HEK293 (cell line): Measurements from ENCODE around the gene PHYKPL.

ENCODE experiments used
- CTCF ChIA-PET: fragments of 350-600 bp; formaldehyde crosslinking; extraction: SDS; loops from one replicate; lab custom pipeline; 2021; ENCODE audit warnings: antibody characterized with exemption; lab: Yijun Ruan, JAX
- POLR2A ChIA-PET: fragments of 300-600 bp; formaldehyde crosslinking; extraction: SDS; loops from one replicate; lab custom pipeline; 2020; ENCODE audit warnings: antibody characterized with exemption, inconsistent platforms; lab: Yijun Ruan, JAX
- H3K27ac ChIP-seq: fragments of 200-500 bp; sonication (Bioruptor generic); 2 replicates; pipeline ENCODE4 v1.5.1; 2014; ENCODE audit warnings: low read depth, low read length, control low read depth, inconsistent platforms; ENCODE audit errors: extremely low read depth
- H3K36me3 ChIP-seq, 2 experiments: fragments of 200-500 bp in 1 of 2; sonication (Bioruptor generic) in 1 of 2; 1 replicate in 1 of 2; 2 replicates in 1 of 2; pipeline ENCODE4 v1.5.1; 2014 to 2017; ENCODE audit warnings: inconsistent platforms in 2 of 2, low read length in 2 of 2; ENCODE audit not compliant: control insufficient read depth in 2 of 2, insufficient read depth in 1 of 2
- H3K4me1 ChIP-seq: fragments of 200-500 bp; sonication (Bioruptor generic); 2 replicates; pipeline ENCODE4 v1.5.1; 2014; ENCODE audit warnings: mild to moderate bottlenecking, low read length, inconsistent platforms; ENCODE audit not compliant: control insufficient read depth, insufficient read depth
- H3K4me3 ChIP-seq: 2 replicates; pipeline ENCODE4 v1.5.1; 2011; ENCODE audit warnings: low read depth, mild to moderate bottlenecking, control low read depth, low read length, moderate library complexity
- H3K9me3 ChIP-seq: fragments of 200-500 bp; sonication (Bioruptor generic); 2 replicates; pipeline ENCODE4 v1.5.1; 2014; ENCODE audit warnings: low read depth, low read length, inconsistent platforms; ENCODE audit not compliant: control insufficient read depth, insufficient read depth
- GFI1B ChIP-seq: fragments of 450-650 bp; formaldehyde crosslinking; IDR thresholded peaks from 2 replicates; pipeline ENCODE4 v1.5.1; 2016; ENCODE audit warnings: missing biosample characterization, missing genetic modification characterization
- GLI4 ChIP-seq: fragments of 450-650 bp; formaldehyde crosslinking; IDR thresholded peaks from 2 replicates; pipeline ENCODE4 v1.5.1; 2016; ENCODE audit warnings: missing biosample characterization, missing genetic modification characterization
- SP2 ChIP-seq: fragments of 450-650 bp; formaldehyde crosslinking; IDR thresholded peaks from 2 replicates; pipeline ENCODE4 v1.5.1; 2016; ENCODE audit warnings: missing biosample characterization, missing genetic modification characterization
- SP7 ChIP-seq: fragments of 450-650 bp; formaldehyde crosslinking; IDR thresholded peaks from 2 replicates; pipeline ENCODE4 v1.5.1; 2016; ENCODE audit warnings: missing biosample characterization, missing genetic modification characterization
- ZNF211 ChIP-seq: fragments of 450-650 bp; formaldehyde crosslinking; IDR thresholded peaks from 2 replicates; pipeline ENCODE4 v1.5.1; 2016; ENCODE audit warnings: low read depth, missing biosample characterization, missing genetic modification characterization
- ZNF239 ChIP-seq: fragments of 450-650 bp; formaldehyde crosslinking; IDR thresholded peaks from 2 replicates; pipeline ENCODE4 v1.5.1; 2016; ENCODE audit warnings: missing biosample characterization, missing genetic modification characterization
- ZNF48 ChIP-seq: fragments of 450-650 bp; formaldehyde crosslinking; IDR thresholded peaks from 2 replicates; pipeline ENCODE4 v1.5.1; 2016; ENCODE audit warnings: missing biosample characterization, missing genetic modification characterization
- ZNF510 ChIP-seq: fragments of 450-650 bp; formaldehyde crosslinking; IDR thresholded peaks from 2 replicates; pipeline ENCODE4 v1.5.1; 2018; ENCODE audit warnings: mild to moderate bottlenecking, missing genetic modification characterization, missing biosample characterization; ENCODE audit not compliant: insufficient replicate concordance
- ZNF544 ChIP-seq: fragments of 450-650 bp; formaldehyde crosslinking; IDR thresholded peaks from 2 replicates; pipeline ENCODE4 v1.5.0; 2017; ENCODE audit warnings: missing biosample characterization, missing genetic modification characterization
- ZNF549 ChIP-seq: fragments of 450-650 bp; IDR thresholded peaks from 2 replicates; pipeline ENCODE4 v1.5.1; 2018; ENCODE audit warnings: missing biosample characterization, missing genetic modification characterization, mild to moderate bottlenecking, inconsistent platforms, moderate library complexity
- ZNF600 ChIP-seq: fragments of 450-650 bp; formaldehyde crosslinking; IDR thresholded peaks from 2 replicates; pipeline ENCODE4 v1.5.1; 2016; ENCODE audit warnings: missing biosample characterization, missing genetic modification characterization
- ZNF777 ChIP-seq: fragments of 450-650 bp; formaldehyde crosslinking; IDR thresholded peaks from 2 replicates; pipeline ENCODE4 v1.5.1; 2017; ENCODE audit warnings: missing biosample characterization, missing genetic modification characterization, borderline replicate concordance
- ZNF785 ChIP-seq: fragments of 450-650 bp; formaldehyde crosslinking; IDR thresholded peaks from 2 replicates; pipeline ENCODE4 v1.5.1; 2016; ENCODE audit warnings: missing biosample characterization, missing genetic modification characterization
- TF ChIP-seq, protein P1 (sequence below): fragments of 450-650 bp; formaldehyde crosslinking; IDR thresholded peaks from 2 replicates; pipeline ENCODE4 v1.5.1; 2017; ENCODE audit warnings: missing biosample characterization, missing genetic modification characterization
- TF ChIP-seq, protein P2 (sequence below): fragments of 450-650 bp; formaldehyde crosslinking; IDR thresholded peaks from 2 replicates; pipeline ENCODE4 v1.5.1; 2017; ENCODE audit warnings: missing biosample characterization, mild to moderate bottlenecking, missing genetic modification characterization, moderate library complexity
- TF ChIP-seq, protein P3 (sequence below): fragments of 450-650 bp; formaldehyde crosslinking; IDR thresholded peaks from 2 replicates; pipeline ENCODE4 v1.5.1; 2016; ENCODE audit warnings: missing biosample characterization, missing genetic modification characterization
- TF ChIP-seq, protein P4 (sequence below): fragments of 450-650 bp; formaldehyde crosslinking; IDR thresholded peaks from 2 replicates; pipeline ENCODE4 v1.5.1; 2016; ENCODE audit warnings: missing biosample characterization, missing genetic modification characterization
- TF ChIP-seq, protein P5 (sequence below): fragments of 450-650 bp; formaldehyde crosslinking; IDR thresholded peaks from 2 replicates; pipeline ENCODE4 v1.5.1; 2016; ENCODE audit warnings: missing biosample characterization, missing genetic modification characterization

The PHYKPL gene

DNA sequence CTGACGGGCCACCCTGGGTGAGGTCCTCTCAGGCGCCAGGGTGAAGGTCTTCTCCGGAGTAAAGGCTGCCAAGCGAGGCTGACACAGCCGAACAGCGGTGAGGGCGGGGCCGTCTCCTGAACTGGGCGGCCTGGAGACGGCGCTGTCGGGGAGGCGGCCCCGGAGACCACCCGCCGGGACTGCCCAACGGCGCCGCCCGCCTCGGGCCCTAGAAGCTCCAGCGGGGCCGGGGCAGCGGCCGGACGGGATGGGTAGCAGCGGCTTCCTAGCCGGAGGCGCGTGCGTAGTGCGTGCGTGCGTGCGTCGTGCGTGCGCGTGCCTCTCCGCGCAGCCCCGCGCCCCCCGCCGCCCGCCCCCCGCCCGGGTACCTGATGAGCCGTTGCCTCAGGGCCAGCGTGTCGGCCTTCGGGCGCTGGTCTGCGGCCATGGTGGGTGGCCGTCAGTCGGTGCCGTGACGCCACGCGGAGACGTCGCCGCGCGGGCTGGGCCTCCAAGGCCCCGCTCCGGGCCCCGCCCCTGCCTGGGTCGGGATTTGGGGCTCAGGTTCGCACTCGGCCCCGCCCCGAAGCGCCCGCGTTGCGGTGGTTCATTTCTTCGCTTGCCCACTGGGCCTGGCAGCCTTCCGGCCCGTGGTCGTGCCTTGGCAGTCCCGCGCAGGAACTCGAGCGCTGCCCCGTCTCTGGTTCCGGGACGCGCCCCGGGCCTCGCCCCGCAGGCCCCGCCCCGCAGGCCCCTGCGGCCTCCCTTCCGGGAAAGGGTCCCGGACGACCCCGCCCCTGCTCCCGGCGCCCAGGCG, at the start of gene PHYKPL (continued):
- TF ChIP-seq, protein P1, sequence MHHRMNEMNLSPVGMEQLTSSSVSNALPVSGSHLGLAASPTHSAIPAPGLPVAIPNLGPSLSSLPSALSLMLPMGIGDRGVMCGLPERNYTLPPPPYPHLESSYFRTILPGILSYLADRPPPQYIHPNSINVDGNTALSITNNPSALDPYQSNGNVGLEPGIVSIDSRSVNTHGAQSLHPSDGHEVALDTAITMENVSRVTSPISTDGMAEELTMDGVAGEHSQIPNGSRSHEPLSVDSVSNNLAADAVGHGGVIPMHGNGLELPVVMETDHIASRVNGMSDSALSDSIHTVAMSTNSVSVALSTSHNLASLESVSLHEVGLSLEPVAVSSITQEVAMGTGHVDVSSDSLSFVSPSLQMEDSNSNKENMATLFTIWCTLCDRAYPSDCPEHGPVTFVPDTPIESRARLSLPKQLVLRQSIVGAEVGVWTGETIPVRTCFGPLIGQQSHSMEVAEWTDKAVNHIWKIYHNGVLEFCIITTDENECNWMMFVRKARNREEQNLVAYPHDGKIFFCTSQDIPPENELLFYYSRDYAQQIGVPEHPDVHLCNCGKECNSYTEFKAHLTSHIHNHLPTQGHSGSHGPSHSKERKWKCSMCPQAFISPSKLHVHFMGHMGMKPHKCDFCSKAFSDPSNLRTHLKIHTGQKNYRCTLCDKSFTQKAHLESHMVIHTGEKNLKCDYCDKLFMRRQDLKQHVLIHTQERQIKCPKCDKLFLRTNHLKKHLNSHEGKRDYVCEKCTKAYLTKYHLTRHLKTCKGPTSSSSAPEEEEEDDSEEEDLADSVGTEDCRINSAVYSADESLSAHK (tag by site-specific recombination): peak; percentile 81
- no peak for TF ChIP-seq ZNF239 (tag by site-specific recombination)
- no peak for TF ChIP-seq ZNF600 (tag by site-specific recombination)
- no peak for TF ChIP-seq ZNF777
- TF ChIP-seq, protein P2, sequence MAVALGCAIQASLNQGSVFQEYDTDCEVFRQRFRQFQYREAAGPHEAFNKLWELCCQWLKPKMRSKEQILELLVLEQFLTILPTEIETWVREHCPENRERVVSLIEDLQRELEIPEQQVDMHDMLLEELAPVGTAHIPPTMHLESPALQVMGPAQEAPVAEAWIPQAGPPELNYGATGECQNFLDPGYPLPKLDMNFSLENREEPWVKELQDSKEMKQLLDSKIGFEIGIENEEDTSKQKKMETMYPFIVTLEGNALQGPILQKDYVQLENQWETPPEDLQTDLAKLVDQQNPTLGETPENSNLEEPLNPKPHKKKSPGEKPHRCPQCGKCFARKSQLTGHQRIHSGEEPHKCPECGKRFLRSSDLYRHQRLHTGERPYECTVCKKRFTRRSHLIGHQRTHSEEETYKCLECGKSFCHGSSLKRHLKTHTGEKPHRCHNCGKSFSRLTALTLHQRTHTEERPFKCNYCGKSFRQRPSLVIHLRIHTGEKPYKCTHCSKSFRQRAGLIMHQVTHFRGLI (tag by site-specific recombination): 0 out of 2 replicates have a peak, but pooled peaks have one; percentile 19
- 0 out of 2 replicates have a peak, but pooled peaks have one; percentile 66 for TF ChIP-seq GLI4
- TF ChIP-seq, protein P3, sequence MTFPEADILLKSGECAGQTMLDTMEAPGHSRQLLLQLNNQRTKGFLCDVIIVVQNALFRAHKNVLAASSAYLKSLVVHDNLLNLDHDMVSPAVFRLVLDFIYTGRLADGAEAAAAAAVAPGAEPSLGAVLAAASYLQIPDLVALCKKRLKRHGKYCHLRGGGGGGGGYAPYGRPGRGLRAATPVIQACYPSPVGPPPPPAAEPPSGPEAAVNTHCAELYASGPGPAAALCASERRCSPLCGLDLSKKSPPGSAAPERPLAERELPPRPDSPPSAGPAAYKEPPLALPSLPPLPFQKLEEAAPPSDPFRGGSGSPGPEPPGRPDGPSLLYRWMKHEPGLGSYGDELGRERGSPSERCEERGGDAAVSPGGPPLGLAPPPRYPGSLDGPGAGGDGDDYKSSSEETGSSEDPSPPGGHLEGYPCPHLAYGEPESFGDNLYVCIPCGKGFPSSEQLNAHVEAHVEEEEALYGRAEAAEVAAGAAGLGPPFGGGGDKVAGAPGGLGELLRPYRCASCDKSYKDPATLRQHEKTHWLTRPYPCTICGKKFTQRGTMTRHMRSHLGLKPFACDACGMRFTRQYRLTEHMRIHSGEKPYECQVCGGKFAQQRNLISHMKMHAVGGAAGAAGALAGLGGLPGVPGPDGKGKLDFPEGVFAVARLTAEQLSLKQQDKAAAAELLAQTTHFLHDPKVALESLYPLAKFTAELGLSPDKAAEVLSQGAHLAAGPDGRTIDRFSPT (tag by site-specific recombination): peak; percentile 63; the same call in 1 of the 2 replicates
- TF ChIP-seq, protein P4, sequence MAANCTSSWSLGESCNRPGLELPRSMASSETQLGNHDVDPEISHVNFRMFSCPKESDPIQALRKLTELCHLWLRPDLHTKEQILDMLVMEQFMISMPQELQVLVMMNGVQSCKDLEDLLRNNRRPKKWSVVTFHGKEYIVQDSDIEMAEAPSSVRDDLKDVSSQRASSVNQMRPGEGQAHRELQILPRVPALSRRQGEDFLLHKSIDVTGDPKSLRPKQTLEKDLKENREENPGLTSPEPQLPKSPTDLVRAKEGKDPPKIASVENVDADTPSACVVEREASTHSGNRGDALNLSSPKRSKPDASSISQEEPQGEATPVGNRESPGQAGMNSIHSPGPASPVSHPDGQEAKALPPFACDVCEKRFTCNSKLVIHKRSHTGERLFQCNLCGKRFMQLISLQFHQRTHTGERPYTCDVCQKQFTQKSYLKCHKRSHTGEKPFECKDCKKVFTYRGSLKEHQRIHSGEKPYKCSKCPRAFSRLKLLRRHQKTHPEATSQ (tag by site-specific recombination): 0 out of 2 replicates have a peak, but pooled peaks have one; percentile 21
- peak; percentile 77 for TF ChIP-seq SP2 (tag by site-specific recombination)

DNA sequence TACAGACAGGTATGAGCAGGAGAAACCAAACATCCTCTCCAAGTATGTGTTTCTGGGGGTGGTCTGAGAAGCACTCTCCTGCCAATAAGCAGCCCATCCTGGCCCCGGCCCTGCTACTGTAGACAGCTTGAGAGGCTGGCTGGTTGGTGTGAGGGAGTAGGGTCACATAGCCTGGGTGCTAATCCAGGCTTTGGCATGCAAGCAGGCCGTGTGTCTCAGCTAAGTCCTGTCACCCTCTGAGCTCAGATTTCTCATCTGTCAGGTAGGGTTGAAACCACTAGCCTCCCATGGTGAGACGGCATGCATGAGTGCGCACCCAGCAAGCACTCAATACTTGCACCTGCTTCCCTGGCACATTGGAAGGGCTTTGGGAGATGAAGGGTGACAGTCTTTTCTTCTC, 49.8 kb upstream of the PHYKPL start:
- H3K27ac ChIP-seq: no peak overlapping the region
- no peaks in the 10 kb centered on the region for H3K36me3 ChIP-seq
- ChIA-PET CTCF (interaction anchor here (0.6 to 1.0 kb wide), 3 partner anchors 197 to 1065 kb away, joined by 3 read pairs; no protein-coding TSS in a partner anchor), POLR2A (no interaction called here)
- H3K9me3 ChIP-seq: no peaks in the 10 kb centered on the region
- H3K4me3 ChIP-seq: no peak overlapping the region
- no peak for TF ChIP-seq ZNF48
- no peak for TF ChIP-seq ZNF544 (tag by site-specific recombination)
- no peak for TF ChIP-seq ZNF549 (tag by site-specific recombination)
- no peak for TF ChIP-seq ZNF785 (tag by site-specific recombination)
- no peak for TF ChIP-seq ZNF211 (tag by site-specific recombination)
- no peak for TF ChIP-seq GFI1B
- TF ChIP-seq, protein P5, sequence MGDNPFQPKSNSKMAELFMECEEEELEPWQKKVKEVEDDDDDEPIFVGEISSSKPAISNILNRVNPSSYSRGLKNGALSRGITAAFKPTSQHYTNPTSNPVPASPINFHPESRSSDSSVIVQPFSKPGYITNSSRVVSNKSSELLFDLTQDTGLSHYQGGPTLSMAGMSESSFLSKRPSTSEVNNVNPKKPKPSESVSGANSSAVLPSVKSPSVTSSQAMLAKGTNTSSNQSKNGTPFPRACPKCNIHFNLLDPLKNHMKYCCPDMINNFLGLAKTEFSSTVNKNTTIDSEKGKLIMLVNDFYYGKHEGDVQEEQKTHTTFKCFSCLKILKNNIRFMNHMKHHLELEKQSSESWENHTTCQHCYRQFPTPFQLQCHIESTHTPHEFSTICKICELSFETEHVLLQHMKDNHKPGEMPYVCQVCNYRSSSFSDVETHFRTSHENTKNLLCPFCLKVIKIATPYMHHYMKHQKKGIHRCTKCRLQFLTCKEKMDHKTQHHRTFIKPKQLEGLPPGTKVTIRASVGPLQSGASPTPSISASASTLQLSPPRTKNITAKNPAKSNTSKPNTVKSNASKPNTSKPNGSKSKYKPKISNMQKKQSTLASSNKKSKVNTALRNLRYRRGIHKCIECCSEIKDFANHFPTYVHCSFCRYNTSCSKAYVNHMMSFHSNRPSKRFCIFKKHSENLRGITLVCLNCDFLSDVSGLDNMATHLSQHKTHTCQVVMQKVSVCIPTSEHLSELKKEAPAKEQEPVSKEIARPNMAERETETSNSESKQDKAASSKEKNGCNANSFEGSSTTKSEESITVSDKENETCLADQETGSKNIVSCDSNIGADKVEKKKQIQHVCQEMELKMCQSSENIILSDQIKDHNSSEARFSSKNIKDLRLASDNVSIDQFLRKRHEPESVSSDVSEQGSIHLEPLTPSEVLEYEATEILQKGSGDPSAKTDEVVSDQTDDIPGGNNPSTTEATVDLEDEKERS (tag by site-specific recombination): no peak
- TF ChIP-seq ZNF510 (tag by site-specific recombination): no peak
- TF ChIP-seq SP7 (tag by site-specific recombination): no peak
- H3K4me1 ChIP-seq: no peaks in the 10 kb centered on the region
